Measurements from ENCODE around the gene PHOX2A.

DNA sequence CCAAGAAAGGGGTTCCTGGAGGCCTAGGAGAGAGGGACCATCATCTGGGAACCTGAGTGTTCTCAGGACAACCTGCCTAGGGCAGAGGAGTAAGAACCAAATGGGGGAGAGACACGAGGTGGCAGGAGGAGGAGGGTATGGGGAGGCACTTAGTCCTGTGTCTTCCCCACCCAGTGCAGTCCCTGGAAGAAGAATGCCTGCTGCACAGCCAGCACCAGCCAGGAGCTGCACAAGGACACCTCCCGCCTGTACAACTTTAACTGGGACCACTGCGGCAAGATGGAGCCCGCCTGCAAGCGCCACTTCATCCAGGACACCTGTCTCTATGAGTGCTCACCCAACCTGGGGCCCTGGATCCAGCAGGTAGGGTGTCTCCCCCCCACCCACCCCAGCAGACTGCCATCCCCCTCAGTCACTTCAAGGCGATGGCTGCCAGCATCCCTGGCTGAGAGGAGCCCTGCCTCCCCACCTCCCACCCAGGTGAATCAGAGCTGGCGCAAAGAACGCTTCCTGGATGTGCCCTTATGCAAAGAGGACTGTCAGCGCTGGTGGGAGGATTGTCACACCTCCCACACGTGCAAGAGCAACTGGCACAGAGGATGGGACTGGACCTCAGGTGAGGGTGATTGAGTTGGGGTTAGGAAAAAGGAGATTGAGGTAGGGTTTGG is 23.1 kb downstream of the PHOX2A start:
- TF ChIP-seq POLR2AphosphoS5 (IDR thresholded peaks at IDR 0.05; ENCODE audit: low read depth) (no peak), CTCF (IDR thresholded peaks at IDR 0.05; ENCODE audit: insufficient read depth, low read length) (no peak), REST (IDR thresholded peaks at IDR 0.05; ENCODE audit: insufficient replicate concordance, low read depth) (no peak)
